Heart right ventricle (tissue), 16 donors: ENCODE data around the gene FN3KRP. TPM values are rescaled to one million over a fixed set of nuclear protein-coding genes. Genes with fewer than 3 reads are reported as not detected.

Source experiments
- ATAC-seq, 8 donors: fragments of 200-7000 bp; cut with Tn5 transposase; one replicate each; pipeline ENCODE4 v1.9.1; 2020; ENCODE audit warnings: mild to moderate bottlenecking in 8 of 8, moderate library complexity in 8 of 8, moderate number of reproducible peaks in 1 of 8
- DNase-seq, 2 donors: peaks; one replicate each; pipeline ENCODE4 v3.0.0-alpha.2; 2020
- H3K27ac ChIP-seq, 10 donors: fragments of 200-600 bp; sonication (generic) in 2 of 10; one replicate each; pipeline versions ENCODE4 v1.5.0 to v1.8.0; 2020 to 2022; ENCODE audit warnings: mild to moderate bottlenecking in 3 of 10
- H3K27me3 ChIP-seq, 7 donors: fragments of 200-600 bp; one replicate each; pipeline ENCODE4 v1.8.0; 2021 to 2022; ENCODE audit warnings: mild to moderate bottlenecking in 2 of 7
- H3K36me3 ChIP-seq, 9 donors: fragments of 200-600 bp; sonication (generic) in 1 of 9; one replicate each; pipeline versions ENCODE4 v1.5.0 to v1.8.0; 2020 to 2022; ENCODE audit warnings: mild to moderate bottlenecking in 2 of 9
- H3K4me1 ChIP-seq, 9 donors: fragments of 200-600 bp; sonication (generic) in 1 of 9; one replicate each; pipeline versions ENCODE4 v1.5.0 to v1.8.0; 2020 to 2022; ENCODE audit warnings: mild to moderate bottlenecking in 4 of 9
- H3K4me3 ChIP-seq, 10 donors: fragments of 200-600 bp; sonication (generic) in 2 of 10; one replicate each; pipeline versions ENCODE4 v1.5.0 to v1.8.0; 2020 to 2022; ENCODE audit warnings: mild to moderate bottlenecking in 7 of 10, moderate library complexity in 2 of 10
- H3K9me3 ChIP-seq, 11 donors: fragments of 200-600 bp in 10 of 11; sonication (generic) in 2 of 11; one replicate each; pipeline versions ENCODE4 v1.5.0 to v1.8.0; 2013 to 2022; ENCODE audit warnings: mild to moderate bottlenecking in 2 of 11, control low read depth in 1 of 11, moderate library complexity in 1 of 11
- WGBS, 2 donors: extraction: QIAGEN DNeasy Blood & Tissue Kit; methylation state at CpG; one replicate each; pipeline ENCODE4 v1.1.7; 2013; ENCODE audit warnings: inconsistent platforms in 1 of 2; 5-methylcytosine and 5-hydroxymethylcytosine counted together
- intact Hi-C, 10 donors: fragments of 100-400 bp; cut with DNase I; formaldehyde crosslinking; loops; one replicate each; pipeline versions ENCODE4 v1.11.1 to v1.14.2; 2022
- polyA plus RNA-seq, 2 donors: library from polyadenylated mRNA; stranded (reverse); fragments of 200-250 nt; gene quantifications; one replicate each; pipeline ENCODE4 v1.2.3, GENCODE V29; 2013
- total RNA-seq, 10 donors: library from RNA; stranded (reverse); fragmentation: NEBNext Ultra II Directional in 3 of 10; extraction: Animal tissue kit (Norgen Biotek cat#: 25700) in 3 of 10; gene quantifications; one replicate each; pipeline versions ENCODE4 v1.2.1 to v1.2.4, GENCODE V29; 2021 to 2023
- TF ChIP-seq, protein P1 (sequence below), 9 donors: fragments of 200-600 bp; sonication (generic) in 2 of 9; IDR thresholded peaks; one replicate each; pipeline versions ENCODE4 v1.5.0 to v1.8.0; 2021 to 2022; ENCODE audit warnings: antibody characterized with exemption in 9 of 9, mild to moderate bottlenecking in 5 of 9, moderate library complexity in 1 of 9
- donor health status: Arrhythmogenic right ventricular cardiomyopathy.
- donor health status: ischemic (EF 13 %, LVEDD 7.1; RV severe dilation, severe dysfunction).
- donor health status: healthy with polysubstance abuse.
- donor health status: DM: no; HTN: yes; CAD: no.
- donor health status: DM: no; HTN: no; CAD: no.
- donor health status: ischemic (EF 25% LVEDD 6.9; RV normal size, moderate dysfunction).
- donor health status: ischemic (EF 25% LVEDD 5.7; RV mildly dilated, moderate dysfunction).
- donor health status: healthy.
- donor health status: DM: yes; HTN: yes; CAD: no.
- donor health status: Ischemic cardiomyopathy.
- donor health status: ischemic (EF 35%, LVEDD 5.7; RV mildly dilated, moderate dysfunction).
- donor health status: nonischemic (EF 11% LVEDD 7.7; RV severe dilation, severe dysfunction).
- donor health status: DM: yes; HTN: yes; CAD: no.
- donor health status: PGD.
- donor health status: ischemic (EF 29% LVEDD 5.4; RV normal size, mild dysfunction).
- donor health status: nonischemic (EF 23%, LVEDD 6.1; RV moderate dilation, normal function).

The FN3KRP gene
- total and polyA plus RNA-seq, 12 donors: 10.3 to 21.5 (median 15.3) TPM

DNA sequence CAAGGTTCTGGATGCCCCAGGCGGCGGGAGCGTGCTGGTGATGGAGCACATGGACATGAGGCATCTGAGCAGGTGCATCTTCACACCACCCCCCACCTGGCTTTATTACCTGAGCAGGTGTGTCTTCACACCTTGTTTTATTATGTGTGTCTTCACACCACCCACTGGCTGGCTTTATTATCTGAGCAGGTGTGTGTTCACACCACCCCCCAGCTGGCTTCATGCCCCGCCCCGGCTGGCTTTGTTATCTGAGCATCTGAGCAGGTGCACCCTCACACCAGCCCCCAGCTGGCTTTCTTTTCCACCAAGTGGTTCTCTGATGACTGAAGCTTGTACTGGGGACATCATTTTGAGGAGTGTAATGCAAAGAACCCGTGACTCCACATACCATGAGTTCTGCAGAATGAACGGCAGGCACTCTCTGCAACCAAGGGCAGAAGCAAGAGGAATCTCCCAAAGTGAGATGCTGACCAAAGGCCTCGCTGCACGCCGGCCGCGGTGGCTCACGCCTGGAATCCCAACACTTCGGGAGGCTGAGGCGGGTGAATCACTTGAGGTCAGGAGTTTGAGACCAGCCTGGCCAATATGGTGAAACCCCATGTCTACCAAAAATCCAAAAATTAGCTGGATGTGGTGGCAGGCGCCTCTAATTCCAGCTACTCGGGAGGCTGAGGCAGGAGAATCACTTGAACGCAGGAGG is 2.6 kb downstream of the FN3KRP start:
- no peak for ATAC-seq
- H3K36me3 ChIP-seq: peaks cover 0 to 56% (median 13%) of the 10 kb centered on the region in 9 donors
- peaks cover 3 to 21% (median 17%) of the 10 kb centered on the region in 9 donors for H3K4me1 ChIP-seq
- H3K9me3 ChIP-seq: no peaks in the 10 kb centered on the region
- no peak overlapping the region for H3K27ac ChIP-seq
- no peak overlapping the region for H3K4me3 ChIP-seq
- DNase-seq: no peak
- H3K27me3 ChIP-seq: no peaks in the 10 kb centered on the region
- TF ChIP-seq, protein P1, sequence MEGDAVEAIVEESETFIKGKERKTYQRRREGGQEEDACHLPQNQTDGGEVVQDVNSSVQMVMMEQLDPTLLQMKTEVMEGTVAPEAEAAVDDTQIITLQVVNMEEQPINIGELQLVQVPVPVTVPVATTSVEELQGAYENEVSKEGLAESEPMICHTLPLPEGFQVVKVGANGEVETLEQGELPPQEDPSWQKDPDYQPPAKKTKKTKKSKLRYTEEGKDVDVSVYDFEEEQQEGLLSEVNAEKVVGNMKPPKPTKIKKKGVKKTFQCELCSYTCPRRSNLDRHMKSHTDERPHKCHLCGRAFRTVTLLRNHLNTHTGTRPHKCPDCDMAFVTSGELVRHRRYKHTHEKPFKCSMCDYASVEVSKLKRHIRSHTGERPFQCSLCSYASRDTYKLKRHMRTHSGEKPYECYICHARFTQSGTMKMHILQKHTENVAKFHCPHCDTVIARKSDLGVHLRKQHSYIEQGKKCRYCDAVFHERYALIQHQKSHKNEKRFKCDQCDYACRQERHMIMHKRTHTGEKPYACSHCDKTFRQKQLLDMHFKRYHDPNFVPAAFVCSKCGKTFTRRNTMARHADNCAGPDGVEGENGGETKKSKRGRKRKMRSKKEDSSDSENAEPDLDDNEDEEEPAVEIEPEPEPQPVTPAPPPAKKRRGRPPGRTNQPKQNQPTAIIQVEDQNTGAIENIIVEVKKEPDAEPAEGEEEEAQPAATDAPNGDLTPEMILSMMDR (IDR thresholded peaks at IDR 0.05): no peak
- 97 to 98% methylated on average over 18 of the region's 18 CpGs for WGBS, 2 donors
- intact Hi-C loops: loop anchor here in 1 of 10 donors (5.0 kb wide), 1 partner anchor 72 kb away; the partner anchor contains the start of gene WDR45B

DNA sequence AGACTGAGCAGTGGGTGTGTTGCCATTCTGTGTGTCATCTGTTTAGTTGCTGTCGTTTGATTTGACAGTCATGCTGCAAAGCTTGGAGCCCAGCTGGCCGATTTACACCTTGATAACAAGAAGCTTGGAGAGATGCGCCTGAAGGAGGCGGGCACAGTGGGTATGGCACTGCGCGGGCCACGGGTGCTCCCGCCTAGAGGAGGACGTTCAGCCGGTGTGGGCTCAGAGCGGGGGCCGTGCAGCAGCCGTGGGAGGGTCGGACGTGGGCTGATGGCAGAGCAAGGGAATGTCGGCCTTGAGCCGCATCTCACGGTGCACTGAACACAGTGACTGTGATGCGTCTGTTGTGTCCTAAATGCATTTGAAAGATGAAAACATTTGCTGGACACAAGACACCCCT is 3.7 kb downstream of the FN3KRP start:
- H3K27ac ChIP-seq: no peak overlapping the region
- TF ChIP-seq, protein P1 (IDR thresholded peaks at IDR 0.05): no peak
- no peak for ATAC-seq
- H3K9me3 ChIP-seq: no peaks in the 10 kb centered on the region
- 93% methylated on average over 19 of the region's 19 CpGs for WGBS, 2 donors
- peaks cover 3 to 21% (median 17%) of the 10 kb centered on the region in 9 donors for H3K4me1 ChIP-seq
- peaks cover 0 to 67% (median 13%) of the 10 kb centered on the region in 9 donors for H3K36me3 ChIP-seq
- no peak for DNase-seq
- intact Hi-C loops: no loop called here
- no peaks in the 10 kb centered on the region for H3K27me3 ChIP-seq
- no peak overlapping the region for H3K4me3 ChIP-seq

GRCh38 chr17:82722341-82723013 is 6.0 kb downstream of the FN3KRP start:
- Histone ChIP-seq H3K27me3 (no peaks in the 10 kb centered on the region), H3K4me1 (peaks cover 0 to 9% (median 6%) of the 10 kb centered on the region in 9 donors), H3K4me3 (no peak overlapping the region), H3K9me3 (no peaks in the 10 kb centered on the region), H3K27ac (no peak overlapping the region), H3K36me3 (peaks cover 0 to 90% (median 18%) of the 10 kb centered on the region in 9 donors)
- WGBS, 2 donors: 86 to 87% methylated on average over 19 of the region's 19 CpGs
- ATAC-seq (no peak), DNase-seq (no peak)
- intact Hi-C loops: no loop called here
- TF ChIP-seq, protein P1 (IDR thresholded peaks at IDR 0.05): no peak

GRCh38 chr17:82723169-82723807 is 6.8 kb downstream of the FN3KRP start:
- Histone ChIP-seq H3K4me3 (no peak overlapping the region), H3K9me3 (no peaks in the 10 kb centered on the region), H3K27ac (no peak overlapping the region), H3K36me3 (peaks cover 0 to 98% (median 18%) of the 10 kb centered on the region in 9 donors), H3K4me1 (peaks cover 0 to under 1% (median 0%) of the 10 kb centered on the region in 9 donors), H3K27me3 (no peaks in the 10 kb centered on the region)
- ATAC-seq: no peak
- no peak for DNase-seq
- 92 to 95% methylated on average over 26 of the region's 26 CpGs for WGBS, 2 donors
- TF ChIP-seq, protein P1 (IDR thresholded peaks at IDR 0.05): no peak
- intact Hi-C loops: no loop called here
